ENCODE results near the gene NFIC.
"Not testable (repeated sequence)": the region's sequence is repeated elsewhere in the genome, so short reads cannot be mapped to it uniquely, and the experiment has no call there.

Gene NFIC

GRCh38 chr19:3452171-3452941, 86.0 kb downstream of the NFIC start:
- Histone ChIP-seq H3K27ac (peak overlapping the region; percentile 91 to 93), H3K4me3 (no peak overlapping the region)
- no peak for DNase-seq (ENCODE audit: low spot score)
- TF ChIP-seq CTCF (IDR thresholded peaks at IDR 0.05): no peak

GRCh38 chr19:3452942-3453214, 86.5 kb downstream of the NFIC start:
- not testable (repeated sequence) for DNase-seq (ENCODE audit: low spot score); H3K4me3 ChIP-seq
- peak overlapping the region; percentile 91 to 93 for H3K27ac ChIP-seq

- no peak for TF ChIP-seq CTCF (IDR thresholded peaks at IDR 0.05)
- DNase-seq (ENCODE audit: low spot score): no peak
- no peak overlapping the region for H3K4me3 ChIP-seq
- H3K27ac ChIP-seq: peak overlapping the region; percentile 40 to 91
Measured at GRCh38 chr19:3453840-3454239, 87.5 kb downstream of the NFIC start.

GRCh38 chr19:3454656-3455392, 88.4 kb downstream of the NFIC start:
- Histone ChIP-seq H3K27ac (peak overlapping the region; percentile 12 to 40), H3K4me3 (no peak overlapping the region)
- TF ChIP-seq CTCF (IDR thresholded peaks at IDR 0.05): no peak
- DNase-seq (ENCODE audit: low spot score): no peak

- no peak for TF ChIP-seq CTCF (IDR thresholded peaks at IDR 0.05)
- Histone ChIP-seq H3K27ac (peak overlapping the region in 1 of 2 donors; percentile 100), H3K4me3 (no peak overlapping the region)
- no peak for DNase-seq (ENCODE audit: low spot score)
Measured at GRCh38 chr19:3455393-3455955, 89.1 kb downstream of the NFIC start.

- H3K27ac ChIP-seq: peak overlapping the region; percentile 94 to 100
- no peak for DNase-seq (ENCODE audit: low spot score)
- no peak overlapping the region for H3K4me3 ChIP-seq
- TF ChIP-seq CTCF (IDR thresholded peaks at IDR 0.05): no peak
Measured at GRCh38 chr19:3455960-3456601, 89.7 kb downstream of the NFIC start.

GRCh38 chr19:3456925-3457527, 90.6 kb downstream of the NFIC start:
- H3K4me3 ChIP-seq: peak overlapping the region; percentile 54
- TF ChIP-seq CTCF (IDR thresholded peaks at IDR 0.05): no peak
- peak overlapping the region; percentile 94 to 100 for H3K27ac ChIP-seq
- no peak for DNase-seq (ENCODE audit: low spot score)
